HG03139 (cell line): ENCODE data around the gene ARMC5.

ENCODE experiments used
- ATAC-seq: cut with Tn5 transposase; IDR thresholded peaks from one replicate; pipeline ENCODE4 v1.9.1; 2021; ENCODE audit not compliant: unreplicated experiment

Gene ARMC5

GRCh38 chr16:31460582-31461002, 1.3 kb downstream of the ARMC5 start:
- no peak for ATAC-seq

- no peak for ATAC-seq
Measured at GRCh38 chr16:31461201-31461920, 2.1 kb downstream of the ARMC5 start.

- ATAC-seq = no peak
Measured at GRCh38 chr16:31461921-31462804, 2.9 kb downstream of the ARMC5 start.

GRCh38 chr16:31464348-31464769, 5.1 kb downstream of the ARMC5 start:
- no peak for ATAC-seq

DNA sequence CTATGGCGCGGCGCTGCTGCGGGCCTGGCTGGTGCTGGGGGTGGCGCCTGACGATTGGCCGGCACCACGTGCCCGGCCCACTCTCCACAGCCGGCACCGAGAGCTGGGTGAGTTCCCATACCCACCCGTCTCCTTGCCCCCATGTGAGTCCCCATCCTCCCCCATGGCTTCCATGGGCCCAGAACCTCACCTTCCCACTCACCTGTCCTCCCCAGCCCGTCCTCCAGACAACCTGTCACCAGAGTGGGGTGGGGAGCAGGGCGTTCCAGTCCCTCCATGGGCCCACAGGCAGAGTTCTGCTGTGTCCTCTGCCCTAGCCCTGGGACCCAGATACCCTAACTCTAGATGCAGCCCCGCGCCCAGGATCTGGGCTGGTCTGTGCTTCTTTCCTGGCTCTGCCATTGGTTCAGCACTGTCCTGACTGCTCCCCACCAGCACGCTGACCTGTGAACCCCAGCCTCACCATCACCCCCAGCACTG, 5.5 kb downstream of the ARMC5 start:
- ATAC-seq = no peak

GRCh38 chr16:31465788-31466370, 6.6 kb downstream of the ARMC5 start:
- ATAC-seq = no peak

DNA sequence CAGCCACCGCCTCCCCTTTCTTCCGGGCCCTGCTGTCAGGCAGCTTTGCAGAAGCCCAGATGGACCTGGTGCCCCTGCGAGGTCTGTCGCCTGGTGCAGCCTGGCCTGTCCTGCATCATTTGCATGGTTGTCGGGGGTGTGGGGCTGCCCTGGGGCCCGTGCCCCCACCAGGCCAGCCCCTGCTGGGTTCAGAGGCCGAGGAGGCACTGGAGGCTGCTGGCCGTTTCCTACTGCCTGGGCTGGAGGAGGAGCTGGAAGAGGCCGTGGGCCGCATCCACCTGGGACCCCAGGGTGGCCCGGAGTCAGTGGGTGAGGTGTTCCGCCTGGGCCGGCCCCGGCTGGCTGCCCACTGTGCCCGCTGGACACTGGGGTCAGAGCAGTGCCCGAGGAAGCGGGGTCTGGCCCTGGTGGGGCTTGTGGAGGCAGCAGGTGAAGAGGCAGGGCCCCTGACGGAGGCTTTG, 7.1 kb downstream of the ARMC5 start:
- ATAC-seq = no peak

DNA sequence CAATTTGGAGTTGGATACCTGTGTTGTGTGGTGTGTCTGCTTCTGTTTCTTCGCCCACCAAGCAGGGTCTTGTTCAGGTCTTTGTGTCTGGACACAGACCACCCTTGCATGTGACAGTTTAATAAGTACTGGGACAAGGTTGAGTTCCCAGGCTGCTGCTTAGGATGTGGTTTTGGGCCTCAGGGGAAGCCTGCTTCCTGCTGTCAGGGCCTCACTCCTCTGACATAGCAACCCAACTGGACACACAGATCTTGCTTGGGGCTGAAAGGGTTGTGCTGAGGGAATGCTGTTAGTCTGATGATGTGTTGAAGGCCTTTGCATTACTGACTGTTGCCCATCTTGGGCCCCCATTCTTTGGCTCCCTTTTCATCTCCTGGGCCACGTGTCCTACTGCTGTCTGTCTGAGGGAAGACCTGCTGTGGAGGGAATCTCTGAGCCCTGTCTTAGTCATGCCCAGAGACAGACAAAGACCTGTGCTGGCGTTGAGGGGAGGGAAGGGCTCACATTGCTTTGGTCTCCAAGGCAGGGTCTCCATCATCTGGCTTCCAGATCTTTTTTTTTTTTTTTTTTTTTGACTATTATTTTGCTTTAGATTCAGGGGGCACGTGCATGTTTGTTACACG, 8.0 kb downstream of the ARMC5 start:
- peak; percentile 86 for ATAC-seq

DNA sequence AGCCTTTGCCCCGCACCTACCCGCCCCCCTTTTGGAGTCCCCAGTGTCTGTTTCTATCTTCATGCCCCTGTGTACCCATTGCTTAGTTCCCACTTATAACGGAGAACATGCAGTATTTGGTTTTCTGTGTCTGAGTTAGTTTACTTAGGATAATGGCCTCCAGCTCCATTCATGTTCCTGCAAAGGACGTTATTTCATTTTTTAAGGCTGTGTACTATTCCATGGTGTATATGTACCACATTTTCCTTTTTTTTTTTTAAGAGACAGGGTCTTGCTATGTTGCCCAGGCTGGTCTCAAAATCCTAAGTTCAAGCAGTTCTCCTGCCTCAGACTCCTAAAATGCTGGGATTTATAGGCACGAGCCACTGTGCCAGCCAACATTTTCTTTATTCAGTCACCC, 8.6 kb downstream of the ARMC5 start:
- ATAC-seq = no peak

GRCh38 chr16:31470615-31471014, 11.3 kb downstream of the ARMC5 start:
- no peak for ATAC-seq

GRCh38 chr16:31471241-31471874, 12.1 kb downstream of the ARMC5 start:
- no peak for ATAC-seq

GRCh38 chr16:31471875-31472708, 12.8 kb downstream of the ARMC5 start, which contains the start of gene TGFB1I1:
TGFB1I1 (plus strand) TSS chr16:31472152; CDS start chr16:31472189, 37 bp downstream.
- no peak for ATAC-seq

- no peak for ATAC-seq
Measured at GRCh38 chr16:31472709-31473203, 13.5 kb downstream of the ARMC5 start.

DNA sequence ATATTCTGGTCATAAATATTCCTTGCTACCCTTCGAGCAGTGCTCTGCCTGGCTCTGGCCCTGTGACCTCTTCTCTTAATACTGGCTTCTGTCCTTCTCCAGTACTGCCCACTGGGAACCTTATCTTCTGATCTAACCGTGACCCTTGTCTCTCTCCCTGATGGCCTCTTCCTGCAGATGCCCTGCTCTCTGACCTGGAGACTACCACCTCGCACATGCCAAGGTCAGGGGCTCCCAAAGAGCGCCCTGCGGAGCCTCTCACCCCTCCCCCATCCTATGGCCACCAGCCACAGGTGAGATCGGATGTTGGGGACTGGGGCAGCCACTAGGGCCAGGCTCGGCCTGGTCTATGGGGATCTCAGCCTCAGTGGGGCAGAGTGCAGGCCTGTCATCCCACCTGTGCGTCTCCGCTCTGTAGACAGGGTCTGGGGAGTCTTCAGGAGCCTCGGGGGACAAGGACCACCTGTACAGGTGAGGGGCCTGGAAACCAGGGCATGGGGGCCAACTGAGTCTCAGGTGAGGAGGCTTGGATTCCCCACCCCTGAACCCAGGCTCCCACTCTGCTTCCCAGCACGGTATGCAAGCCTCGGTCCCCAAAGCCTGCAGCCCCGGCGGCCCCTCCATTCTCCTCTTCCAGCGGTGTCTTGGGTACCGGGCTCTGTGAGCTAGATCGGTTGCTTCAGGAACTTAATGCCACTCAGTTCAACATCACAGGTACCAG, 14.1 kb downstream of the ARMC5 start:
- no peak for ATAC-seq

DNA sequence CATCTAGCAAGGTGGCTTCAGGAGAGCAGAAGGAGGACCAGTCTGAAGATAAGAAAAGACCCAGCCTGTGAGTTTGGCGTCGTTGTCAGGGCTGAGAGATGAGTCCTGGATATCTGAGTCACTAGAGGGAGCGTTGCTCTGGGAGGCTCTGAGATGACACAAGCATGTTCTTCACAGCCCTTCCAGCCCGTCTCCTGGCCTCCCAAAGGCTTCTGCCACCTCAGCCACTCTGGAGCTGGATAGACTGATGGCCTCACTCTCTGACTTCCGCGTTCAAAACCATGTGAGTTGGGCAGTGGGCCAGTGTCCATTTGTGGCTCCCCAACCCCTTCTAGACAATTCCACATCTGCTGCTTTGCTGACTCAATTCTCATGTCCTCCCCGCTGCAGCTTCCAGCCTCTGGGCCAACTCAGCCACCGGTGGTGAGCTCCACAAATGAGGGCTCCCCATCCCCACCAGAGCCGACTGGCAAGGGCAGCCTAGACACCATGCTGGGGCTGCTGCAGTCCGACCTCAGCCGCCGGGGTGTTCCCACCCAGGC, 14.9 kb downstream of the ARMC5 start:
- no peak for ATAC-seq

DNA sequence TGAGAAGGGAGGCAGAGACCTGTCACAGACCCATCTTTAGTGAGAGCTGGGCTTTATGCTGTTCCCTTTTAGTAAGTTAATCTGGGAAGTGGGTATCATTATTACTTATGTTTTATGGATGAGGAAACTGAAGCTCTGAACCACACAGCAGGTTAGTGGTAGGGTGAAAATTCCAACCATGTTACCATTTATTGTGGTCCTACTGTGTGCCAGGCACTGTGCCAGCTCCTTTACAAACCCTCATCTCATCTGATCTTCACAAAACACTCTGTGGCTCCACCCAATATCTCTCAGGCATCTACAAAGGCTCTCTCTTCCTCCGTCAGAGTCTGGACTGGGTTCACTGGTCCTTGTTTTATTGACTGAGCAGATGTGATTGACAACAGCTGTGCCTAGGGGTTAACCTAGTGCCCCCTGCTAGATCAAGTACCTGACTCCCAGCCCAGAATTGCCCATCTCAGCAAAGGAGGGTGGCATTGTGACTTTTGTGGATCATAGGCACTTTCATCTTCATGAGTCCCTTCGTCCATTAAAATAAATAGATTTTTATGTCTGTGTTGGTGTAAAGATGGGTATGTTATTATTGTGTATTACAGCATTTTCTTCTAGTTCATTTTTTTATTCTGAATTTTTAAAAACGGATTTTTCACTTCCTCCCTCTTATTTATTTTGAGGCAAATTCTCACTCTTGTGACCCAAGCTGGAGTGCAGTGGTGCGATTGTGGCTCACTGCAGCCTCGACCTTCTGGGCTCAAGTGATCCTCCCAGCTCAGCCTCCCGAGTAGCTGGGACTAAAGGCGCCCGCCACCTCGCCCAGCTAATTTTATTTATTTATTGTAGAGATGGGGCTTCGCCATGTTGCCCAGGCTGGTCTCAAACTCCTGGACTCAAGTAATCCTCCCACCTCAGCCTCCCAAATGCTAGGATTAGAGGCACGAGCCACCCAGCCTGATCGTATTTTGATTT, 15.8 kb downstream of the ARMC5 start:
- ATAC-seq = no peak

DNA sequence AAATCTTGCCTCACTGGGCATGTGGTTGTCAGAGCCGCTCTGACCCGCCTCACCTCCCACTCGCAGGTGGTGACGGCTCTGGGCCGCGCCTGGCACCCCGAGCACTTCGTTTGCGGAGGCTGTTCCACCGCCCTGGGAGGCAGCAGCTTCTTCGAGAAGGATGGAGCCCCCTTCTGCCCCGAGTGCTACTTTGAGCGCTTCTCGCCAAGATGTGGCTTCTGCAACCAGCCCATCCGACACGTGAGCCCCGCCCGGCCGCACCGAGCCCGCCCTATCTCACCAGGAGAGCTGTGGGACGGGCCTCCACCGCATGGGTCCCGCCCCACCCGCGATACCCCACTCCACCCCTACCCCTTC, 16.6 kb downstream of the ARMC5 start:
- ATAC-seq = no peak
